ENCODE results near the gene HACL1.
"Not testable (repeated sequence)": the region's sequence is repeated elsewhere in the genome, so short reads cannot be mapped to it uniquely, and the experiment has no call there.

Gene HACL1

DNA sequence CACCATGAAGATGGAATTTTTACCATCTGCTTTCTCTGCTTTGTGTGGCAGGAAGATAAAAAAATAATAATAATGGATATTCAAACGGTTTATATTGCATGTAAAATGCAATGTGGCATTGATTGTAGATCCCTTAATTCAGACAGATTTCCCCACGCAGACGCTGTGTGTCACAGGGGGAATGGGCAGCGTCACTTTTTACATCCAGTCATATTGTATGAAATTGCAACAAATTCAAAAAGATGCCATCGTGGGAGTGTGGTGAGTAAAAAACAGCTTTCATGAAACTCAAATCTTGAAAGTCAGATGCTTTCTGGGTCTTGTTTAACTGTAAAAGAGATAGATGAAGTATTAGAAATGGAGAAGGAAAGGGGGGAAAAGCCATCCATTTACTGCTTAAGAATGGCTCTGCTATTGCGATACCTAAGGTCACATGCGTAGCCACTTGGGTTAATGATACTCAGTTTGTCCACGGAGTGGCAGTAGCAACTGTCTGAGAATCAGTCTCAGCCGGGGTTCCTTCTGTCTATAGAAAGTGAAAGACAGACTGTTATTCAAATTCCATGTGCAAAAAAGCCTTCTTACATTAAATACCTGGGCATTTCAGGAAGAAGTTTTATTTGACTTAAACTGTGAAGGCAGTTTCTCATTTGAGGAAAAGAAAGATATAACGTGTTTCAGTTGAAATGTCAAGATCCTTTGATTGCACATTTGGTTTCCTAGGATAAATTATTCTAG lies 28.7 kb upstream of the HACL1 start:
- peak; percentile 84 for DNase-seq

DNA sequence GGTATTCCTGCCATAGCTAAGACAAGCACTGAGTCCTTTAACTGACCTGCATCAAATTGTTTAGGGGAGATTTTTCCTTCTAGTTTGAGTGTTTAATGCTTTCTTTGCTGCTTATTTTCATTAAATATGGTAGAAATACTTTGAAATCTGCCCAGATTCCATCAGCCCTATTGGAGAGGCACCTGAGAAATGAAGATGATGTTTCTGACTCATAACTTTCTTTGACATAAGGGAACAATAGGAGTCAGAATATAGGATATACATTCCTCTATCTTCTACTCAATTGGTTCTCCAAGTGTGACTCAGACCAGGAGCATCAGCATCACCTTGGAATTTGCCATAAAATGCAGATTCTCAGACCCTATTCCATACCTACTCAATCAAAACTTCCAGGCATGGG lies 27.6 kb upstream of the HACL1 start:
- DNase-seq = no peak

DNA sequence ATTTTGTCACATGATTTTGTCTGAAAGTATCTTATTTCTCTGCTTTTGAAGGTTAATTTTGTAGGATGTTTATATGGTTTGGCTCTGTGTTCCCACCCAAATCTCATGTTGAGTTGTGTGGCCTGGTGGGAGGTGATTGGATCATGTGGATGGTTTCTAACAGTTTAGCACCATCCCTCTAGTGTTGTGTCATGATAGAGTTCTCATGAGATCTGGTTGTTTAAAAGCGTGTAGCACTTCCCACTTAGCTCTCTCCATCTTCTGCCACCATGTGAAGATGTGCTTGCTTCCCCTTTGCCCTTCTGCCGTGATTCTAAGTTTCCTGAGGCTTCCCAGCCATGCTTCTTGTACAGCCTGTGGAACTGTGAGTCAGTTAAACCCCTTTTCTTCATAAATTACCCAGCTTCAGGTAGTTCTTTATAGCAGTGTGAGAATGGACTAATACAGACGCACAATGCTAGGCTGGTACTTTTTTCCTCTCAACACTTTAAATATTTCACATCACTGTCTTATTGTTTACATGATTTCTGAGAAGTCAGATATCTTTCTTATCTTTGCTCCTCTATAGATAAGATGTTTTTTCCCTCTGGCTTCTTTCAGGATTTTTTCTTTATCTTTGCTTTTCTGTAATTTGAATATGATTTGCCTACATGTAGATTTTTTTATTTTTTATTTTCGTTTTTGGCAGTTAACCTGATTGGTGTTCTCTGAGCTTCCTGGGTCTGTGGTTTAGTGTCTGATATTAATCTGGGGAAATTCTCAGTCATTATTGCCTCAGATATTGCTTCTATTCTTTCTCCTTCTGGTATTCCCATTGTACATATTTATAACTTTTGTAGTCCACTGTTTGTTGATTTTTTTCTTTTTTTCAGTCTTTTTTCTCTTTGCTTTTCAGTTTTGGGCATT lies 22.4 kb upstream of the HACL1 start:
- DNase-seq = peak; percentile 57

DNA sequence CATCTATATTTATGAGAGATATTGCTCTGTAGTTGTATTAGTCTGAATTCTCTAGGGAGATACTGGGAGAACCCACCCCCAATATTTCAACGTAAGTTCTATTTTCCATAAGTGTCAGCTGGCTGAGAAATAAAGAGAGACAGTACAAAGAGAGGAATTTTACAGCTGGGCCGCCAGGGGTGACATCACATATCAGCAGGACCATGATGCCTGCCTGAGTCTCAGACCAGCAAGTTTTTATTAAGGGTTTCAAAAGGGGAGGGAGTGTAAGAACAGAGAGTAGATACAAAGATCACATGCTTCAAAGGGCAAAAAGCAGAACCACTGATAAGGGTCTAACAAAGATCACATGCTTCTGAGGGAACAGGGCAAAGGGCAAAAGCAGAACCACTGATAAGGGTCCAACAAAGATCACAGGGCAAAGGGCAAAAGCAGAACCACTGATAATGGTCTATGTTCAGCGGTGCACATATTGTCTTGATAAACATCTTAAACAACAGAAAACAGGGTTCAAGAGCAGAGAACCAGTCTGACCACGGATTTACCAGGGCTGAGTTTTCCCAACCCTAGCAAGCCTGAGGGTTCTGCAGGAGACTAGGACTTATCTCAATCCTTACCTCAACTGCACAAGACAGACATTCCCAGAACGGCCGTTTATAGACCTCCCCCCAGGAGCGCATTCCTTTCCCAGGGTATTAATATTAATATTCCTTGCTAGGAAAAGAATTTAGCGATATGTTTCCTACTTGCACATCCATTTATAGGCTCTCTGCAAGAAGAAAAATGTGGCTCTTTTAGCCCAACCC lies 18.5 kb upstream of the HACL1 start:
- DNase-seq = not testable (repeated sequence)

DNA sequence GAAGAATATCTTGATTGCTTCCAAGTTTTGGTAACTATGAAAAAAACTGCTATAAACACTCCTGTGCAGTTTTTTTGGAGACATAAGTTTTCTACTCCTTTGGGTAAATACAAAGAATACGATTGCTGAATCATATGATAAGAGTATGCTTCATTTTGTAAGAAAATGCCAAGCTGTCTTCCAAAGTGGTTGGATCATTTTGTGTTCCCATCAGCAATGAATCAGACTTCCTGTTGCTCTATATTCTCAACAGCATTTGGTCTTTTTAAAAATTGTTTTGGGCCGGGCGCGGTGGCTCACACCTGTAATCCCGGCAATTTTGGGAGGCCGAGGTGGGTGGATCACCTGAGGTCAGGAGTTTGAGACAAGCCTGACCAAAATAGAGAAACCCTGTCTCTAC lies 14.7 kb upstream of the HACL1 start:
- no peak for DNase-seq

DNA sequence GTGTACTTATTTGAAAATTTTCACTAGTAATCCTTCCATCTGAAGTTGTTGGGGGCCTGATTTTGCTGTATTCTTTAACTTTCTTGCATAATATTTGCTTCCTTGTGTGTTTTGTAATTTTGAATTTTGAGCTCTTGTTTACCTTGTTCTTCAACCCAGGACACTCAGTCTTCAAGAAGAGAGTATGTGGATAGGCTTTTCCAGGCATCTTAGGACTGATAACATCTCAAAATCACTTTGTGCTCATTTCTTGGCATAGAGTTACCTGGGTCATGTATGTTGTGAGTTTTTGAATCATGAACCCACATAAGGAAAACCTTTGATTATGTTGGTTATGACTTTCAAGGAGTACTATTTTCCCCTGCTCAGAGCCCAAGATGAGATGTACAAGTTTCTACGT lies 13.6 kb upstream of the HACL1 start:
- no peak for DNase-seq

DNA sequence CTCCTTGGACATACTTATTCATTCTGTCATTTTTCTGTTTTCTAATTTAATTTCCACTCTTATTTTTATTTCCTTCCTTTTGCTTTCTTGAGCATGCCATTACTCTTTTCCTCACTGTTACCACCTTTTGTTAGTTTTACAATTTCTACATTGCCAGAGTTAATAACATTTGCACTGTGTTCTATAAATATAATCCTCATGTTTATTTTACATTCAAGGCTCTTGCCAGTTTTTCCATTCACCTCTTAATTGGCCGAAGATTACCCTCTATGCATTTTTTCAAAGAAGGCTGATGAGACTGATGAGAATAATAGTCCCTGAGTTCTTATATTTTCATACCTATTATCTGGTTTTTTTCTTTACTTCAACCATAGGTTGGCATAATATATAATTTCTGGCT lies 10.6 kb upstream of the HACL1 start:
- no peak for DNase-seq

DNA sequence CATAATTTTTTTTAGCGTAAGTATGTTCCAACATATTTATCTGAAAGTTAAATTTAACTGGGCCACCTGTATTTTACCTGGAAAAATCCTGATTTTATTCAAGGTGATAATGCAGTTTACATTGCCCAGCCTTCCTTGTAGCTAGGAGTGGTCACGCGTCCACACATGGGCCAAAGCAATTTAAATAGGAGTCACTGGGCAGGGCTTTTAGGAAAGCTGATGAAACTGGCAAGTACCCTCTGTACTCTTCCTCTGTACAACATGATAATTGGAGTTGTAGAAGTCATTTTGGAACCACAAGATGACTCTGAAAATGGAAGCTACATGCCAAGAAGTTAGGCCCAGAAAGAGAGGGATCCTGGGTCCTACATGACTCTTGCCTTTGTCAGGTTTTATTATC lies 9.6 kb upstream of the HACL1 start:
- DNase-seq = no peak

DNA sequence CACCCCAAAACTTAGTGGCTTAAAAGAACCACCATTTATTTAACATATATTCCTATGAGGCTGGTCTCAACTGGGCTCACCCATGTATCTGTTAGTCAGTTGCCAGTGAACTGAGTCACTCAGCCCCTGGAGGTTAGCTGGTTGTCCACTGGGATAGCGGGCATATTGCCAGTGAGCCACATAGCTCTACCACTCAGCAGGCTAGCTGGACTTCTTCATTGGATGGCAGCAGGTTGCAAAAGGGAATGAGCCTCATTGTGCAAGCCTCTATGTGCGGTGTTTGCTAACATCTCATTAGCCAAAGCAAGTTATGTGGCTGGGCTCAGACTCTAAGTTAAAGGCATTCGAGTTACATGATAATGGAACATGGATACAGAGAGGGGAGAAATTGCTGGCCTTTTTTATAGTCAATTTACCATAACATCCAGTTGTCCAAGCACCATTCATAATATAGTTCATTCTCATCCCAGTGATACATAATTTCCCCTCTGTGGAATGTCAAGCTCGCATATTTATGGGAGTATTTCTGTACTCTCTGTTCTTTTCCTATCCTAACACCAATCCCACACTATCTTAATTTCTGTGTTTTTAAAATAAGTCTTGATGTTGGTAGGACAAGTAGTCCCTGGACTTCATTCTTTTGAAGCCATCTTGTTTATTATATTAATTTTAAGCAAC lies 8.9 kb upstream of the HACL1 start:
- DNase-seq = no peak

DNA sequence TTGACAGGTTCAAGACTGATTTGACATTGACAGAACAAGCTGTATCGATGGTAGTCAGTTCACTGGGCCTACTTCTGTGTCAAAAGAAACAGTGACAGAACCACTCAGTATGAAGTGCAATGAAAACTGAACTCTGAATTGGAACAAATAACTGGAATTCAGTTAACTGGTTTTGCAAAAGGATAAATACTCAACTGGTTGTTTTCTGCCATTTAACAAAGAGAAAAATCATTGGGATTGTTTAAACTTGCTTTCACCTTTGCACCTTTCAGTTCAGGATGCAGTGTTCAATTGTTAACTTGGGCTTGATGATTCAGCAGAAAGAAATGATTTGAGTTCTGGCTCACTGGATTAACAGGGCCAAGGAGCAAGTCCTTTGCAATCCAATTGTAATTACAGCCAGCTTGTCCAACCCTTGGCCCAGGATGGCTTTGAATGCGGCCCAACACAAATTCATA lies 5.1 kb upstream of the HACL1 start:
- no peak for DNase-seq

DNA sequence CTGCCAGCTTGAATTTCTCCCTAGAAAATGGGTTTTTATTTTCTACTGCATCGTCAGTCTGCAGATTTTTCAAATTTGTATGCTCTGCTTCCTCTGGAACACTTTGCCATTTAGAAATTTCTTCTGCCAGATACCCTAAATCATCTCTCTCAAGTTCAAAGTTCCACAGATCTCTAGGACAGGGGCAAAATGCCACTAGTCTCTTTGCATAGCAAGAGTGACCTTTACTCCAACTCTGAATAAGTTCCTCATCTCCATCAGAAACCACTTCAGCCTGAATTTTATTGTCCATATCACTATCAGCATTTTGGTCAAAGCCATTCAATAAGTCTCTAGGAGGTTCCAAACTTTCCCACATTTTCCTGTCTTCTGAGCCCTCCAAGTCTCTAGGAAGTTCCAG lies 3.2 kb upstream of the HACL1 start:
- not testable (repeated sequence) for DNase-seq

DNA sequence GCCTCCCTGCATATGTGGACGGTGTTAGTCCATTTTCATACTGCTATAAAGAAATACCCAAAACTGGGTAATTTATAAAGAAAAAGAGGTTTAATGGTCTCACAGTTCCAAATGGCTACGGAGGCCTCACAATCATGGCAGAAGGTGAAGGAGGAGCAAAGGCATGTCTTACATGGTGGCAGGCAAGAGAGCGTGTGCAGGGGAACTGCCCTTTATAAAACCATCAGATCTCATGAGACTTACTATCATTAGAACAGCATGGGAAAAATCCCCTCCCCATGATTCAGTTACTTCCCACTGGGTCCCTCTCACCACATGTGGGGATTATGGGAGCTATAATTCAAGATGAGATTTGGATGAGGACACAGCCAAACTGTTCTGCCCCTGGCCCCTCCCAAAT lies 1.4 kb upstream of the HACL1 start:
- not testable (repeated sequence) for DNase-seq

DNA sequence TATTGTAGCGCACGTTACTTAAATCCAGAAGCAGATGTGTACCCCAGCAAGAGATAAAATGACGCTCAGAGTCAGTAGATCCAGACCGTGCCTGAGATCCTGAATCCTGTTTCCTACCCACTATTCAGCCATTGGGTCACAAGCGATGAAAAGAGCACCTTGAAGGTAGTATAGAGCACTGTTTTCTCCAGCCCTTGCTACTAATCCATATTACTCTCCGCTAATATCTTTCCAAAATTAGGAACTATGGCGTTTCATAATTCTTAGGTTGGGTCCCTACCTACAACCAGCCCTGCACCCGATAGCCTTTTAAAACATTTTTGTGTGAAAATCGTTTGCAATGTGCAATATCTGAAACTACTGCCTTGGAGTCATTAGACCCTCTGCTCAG lies 772 bp upstream of the HACL1 start:
- DNase-seq = no peak

DNA sequence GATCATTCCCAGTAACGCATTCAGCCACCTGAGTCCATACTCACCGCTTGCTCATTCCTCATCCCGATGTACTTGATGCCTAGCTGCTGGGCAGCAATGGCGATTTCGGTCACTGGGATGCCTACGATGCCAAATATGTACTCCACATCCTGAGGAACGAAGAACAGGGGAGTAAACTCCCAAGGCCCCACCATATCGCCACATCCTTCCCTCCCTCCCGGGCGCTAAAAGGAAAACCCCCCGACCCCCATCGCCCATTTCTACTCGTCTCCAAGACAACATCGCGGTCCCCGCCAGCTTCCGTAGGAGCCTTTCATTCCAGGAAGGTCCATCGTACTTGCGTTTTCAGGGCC lies 347 bp downstream of the HACL1 start:
- DNase-seq = no peak

DNA sequence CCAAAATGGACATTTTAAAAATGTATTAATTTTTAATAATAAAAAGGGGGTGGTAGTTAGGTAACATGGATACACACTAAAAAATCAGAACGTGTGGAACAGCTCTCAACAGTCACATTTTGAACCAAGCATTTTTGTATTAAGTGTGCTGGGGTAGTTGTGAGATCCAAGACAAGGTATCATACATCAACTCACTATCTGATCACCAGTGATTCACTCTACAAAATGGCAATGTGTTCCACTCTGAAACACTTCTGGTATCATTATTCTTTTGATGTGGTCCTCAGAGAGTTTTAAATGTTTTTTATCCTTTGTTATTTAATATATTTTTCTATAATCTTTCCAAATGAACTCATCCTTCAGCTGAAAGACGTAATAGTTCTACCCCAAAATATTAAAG lies 5.4 kb downstream of the HACL1 start:
- DNase-seq = no peak

DNA sequence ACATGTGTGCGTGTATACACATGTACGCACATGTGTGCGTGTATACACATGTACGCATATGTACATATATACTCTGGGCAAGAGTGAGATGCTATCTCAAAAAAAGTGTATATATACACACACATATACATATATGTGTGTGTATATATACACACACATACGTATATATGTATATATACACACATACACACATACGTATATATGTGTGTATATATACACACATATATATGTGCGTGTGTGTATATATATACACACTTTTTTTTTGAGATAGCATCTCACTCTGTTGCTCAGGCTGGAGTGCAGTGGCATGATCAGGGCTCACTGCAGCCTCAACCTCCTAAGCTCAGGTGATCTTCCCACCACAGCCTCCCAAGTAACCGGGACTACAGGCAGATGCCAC lies 8.4 kb downstream of the HACL1 start:
- no peak for DNase-seq

DNA sequence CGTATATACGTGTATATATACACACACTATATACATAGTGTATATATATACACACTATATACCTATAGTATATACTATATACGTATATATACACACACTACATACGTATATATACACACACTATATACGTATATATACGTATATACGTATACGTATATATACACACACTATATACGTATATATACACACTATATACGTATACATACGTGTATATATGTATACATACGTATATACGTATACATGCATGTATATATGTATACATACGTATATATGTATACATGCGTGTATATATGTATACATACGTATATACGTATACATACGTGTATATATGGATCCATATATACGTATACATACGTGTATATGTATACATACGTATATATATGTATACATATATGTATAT lies 9.4 kb downstream of the HACL1 start:
- DNase-seq = no peak

DNA sequence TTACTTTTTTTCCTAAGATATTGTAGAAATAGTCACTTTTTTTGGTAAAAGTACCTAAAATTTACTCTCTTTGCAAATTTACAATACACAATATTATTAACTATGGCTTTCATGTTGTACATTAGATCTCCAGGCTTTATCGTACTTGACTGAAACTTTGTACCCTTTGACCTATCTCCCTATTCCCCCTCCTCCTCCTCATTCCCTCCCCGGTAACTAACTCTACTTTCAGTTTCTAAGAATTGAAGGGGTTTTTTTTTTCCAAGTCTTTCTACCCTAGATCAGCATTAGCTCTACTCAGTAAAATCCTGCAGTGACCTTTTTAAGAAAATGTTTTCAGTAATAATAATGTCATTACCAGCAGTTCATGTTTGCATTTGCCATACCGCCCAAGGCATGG lies 10.1 kb downstream of the HACL1 start:
- DNase-seq = no peak

DNA sequence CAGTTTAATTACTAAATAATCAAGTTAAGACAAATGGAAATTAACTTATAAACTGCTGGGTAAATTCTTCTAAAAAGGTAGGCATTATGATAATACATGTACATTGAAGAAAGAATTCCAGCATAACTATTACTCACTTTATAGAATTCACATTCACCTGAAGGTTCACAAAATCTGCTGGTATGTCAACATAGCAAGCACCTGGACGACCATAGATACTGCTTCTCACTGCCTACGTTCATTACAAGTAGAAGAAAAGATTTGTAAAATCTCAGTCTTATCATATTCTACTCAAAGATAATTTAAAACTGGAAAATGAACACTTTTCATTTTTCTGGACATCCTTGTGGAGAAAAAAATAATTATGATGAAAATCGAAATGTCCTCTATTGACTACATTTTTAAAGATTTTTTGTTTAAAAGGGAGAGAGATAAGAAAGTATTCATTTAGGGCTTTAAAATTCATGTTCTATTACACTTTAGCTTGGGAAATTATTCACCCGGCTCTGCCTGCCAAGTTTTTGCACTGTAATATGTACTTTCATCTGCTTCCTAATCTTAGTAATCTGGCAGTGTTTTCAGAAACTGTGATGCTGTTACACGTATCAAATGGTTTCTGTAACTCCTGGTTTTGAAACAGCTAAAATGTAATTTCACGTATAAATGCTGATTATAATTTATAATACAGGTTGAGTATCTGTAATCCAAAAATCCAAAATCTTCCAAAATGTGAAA lies 16.1 kb downstream of the HACL1 start:
- no peak for DNase-seq

DNA sequence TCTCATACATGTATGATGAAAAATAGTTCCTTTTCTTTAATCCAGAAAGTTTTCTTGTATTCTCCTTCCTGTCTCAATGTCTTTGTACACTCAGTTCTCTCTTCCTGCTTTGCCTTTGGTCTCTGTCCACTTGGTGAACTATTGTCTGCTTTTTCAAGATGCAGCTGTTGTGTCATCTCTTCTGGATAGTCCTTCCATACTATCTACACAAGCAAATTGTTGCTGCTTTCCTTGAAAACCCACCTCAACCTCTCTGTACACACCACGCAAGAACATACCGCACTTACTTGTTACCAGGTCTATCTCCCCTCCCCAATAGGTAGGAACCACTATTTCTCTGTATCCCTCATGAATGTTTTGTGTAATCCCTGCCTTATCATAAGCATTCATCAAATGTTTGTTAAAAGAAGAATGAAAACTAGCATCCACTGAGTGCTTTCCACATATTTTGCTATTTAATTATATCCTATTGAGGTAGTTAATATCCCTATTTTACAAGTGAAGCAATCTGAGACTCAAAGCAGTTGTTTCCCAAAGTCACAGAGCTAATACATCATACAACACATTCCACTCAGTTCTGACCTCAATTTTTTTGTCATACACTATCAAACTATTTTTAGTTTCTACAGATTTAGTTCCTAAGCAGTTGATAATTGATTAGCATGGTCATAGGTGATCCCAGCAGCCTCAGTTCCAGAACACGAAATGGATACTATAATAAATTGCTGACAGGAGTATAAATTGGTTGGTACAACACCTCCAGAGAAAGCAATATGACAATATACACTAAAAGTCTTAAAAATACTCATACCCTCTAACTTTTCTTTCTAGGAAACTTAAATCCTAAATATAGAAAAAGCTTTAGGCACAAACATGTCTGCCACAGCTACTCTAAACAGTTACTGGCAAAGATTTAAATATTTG lies 19.6 kb downstream of the HACL1 start:
- no peak for DNase-seq

DNA sequence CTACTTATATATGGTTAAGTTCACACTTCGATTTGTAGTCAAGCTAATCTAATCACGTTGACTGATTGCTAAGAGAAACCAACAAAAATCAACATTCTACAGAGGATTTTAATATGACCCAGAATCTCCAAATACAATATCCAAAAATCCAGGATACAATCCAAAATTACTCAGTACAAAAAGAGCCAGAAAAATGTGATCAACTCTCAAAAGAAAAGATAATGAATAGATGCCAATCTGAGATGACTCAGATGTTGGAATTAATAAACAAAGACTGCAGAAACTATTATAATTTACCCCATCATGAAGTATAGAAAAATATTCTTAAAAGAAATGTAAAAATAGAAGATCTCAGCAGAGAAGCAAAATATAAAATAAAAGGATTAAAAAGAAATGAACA lies 22.3 kb downstream of the HACL1 start:
- DNase-seq = no peak

All from CD4-positive, alpha-beta T cell treated with Interleukin-17A for 1 hour (primary cell).